Stomach (tissue), 4 donors: ENCODE data around the gene SH3RF3.

Source experiments
- CTCF ChIP-seq, 7 experiments: fragments of 450-650 bp in 4 of 7; fragments of 200-600 bp in 3 of 7; sonication (generic) in 3 of 7; IDR thresholded peaks; one replicate each; pipeline ENCODE4 v1.5.1; 2016 to 2019; ENCODE audit warnings: antibody characterized with exemption in 7 of 7, control low read depth in 2 of 7, mild to moderate bottlenecking in 1 of 7
- POLR2AphosphoS5 ChIP-seq, 3 donors: sonication (generic); formaldehyde crosslinking; IDR thresholded peaks; one replicate each; pipeline ENCODE4 v1.6.1; 2016; ENCODE audit warnings: antibody characterized with exemption in 3 of 3

GRCh38 chr2:109439390-109439786 lies 310.4 kb downstream of the SH3RF3 start:
- TF ChIP-seq CTCF (IDR thresholded peaks at IDR 0.05) (no peak), POLR2AphosphoS5 (IDR thresholded peaks at IDR 0.05) (no peak)
